NOMO-1 treated with DMSO at 0.1 percent for 48 hours (cell line): ENCODE results near the gene CCDC40.

ENCODE experiments used
- DNase-seq: peaks from one replicate; lab custom pipeline; 2025; ENCODE audit not compliant: unreplicated experiment; lab: John Stamatoyannopoulos, UW

CCDC40 gene

DNA sequence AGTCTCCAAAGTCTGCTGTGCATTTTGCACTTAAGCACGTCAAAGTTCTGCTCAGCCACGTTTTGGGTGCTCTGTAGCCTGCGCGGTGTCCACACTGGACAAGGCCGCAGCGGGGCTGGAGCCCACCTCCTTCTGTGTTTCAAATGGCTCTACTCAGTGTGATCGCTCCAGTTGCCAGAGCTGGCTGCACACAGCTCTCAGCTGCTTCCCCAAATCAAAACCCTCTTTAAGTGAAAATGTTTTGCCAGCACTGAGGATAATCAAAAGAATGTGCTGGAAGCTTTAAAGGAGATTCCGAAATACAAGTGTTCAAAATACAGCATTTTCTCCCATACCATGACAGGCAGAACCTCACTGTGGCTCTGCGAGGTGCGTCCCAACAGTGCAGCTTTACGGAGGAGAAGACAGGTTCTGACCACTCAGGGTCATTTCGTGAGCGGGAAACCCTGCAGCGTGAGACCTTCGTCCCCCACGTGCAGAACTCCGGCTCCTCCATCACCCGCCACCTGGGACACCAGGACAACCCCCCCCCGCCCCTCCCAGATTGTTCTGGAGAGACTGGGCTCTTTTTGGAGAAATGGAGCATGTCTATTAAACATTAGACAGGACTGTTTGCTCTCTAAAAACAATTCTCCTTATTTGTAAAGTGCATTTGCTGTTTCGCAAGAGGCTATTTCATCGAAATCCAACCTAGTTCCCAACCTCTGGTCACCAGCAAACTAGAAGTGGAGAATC, 17.4 kb upstream of the CCDC40 start:
- DNase-seq = no peak

DNA sequence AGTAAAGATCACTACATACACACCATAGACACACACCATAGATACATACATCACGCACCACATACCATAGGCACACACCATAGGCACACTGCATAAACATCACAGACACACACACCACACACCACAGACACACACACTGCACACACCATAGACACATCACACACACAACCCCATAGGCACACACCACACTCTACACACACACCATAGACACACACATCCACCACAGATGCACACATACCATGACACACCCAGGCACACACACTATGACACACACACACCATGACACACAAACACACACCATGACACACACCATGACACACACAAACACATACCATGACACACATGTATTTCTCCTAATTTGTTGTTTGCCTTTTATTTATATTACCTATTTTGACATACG, 14.8 kb upstream of the CCDC40 start:
- DNase-seq = no peak

DNA sequence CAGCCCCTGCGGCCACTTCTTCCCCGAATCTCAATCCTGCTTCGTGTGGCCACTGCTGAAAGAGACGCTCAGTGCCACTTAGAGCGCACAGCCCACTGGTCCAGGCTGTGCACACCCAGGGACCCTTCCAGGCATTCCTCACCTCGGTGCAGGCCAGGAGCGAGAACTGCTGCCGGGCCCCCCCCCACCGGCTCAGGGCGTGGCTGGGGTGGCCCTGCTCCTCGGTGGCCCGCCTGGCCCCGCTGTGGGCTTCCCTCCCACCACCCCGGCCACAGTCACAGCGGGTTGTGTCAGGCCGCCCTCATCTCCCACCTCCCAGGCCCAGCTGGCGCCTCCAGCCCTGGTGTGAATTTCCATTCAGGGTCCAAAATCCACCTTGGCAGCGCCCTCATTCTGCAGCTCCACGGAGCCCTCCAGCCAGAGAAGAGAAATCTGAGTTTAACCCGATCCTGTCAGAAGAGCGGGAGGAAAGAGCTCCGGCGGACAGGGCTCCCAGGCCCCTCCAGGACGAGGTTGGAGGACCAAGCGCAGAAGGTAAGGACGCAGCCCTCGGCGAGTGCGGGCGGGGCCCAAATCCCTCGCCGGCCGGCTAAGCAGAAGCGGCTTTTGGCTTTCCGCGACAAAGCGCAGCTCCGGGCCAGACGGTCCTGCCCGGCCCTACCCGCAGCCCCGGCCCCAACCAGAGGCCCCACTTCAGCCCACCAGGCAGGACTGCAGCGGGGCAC, 12.8 kb upstream of the CCDC40 start:
- no peak for DNase-seq

DNA sequence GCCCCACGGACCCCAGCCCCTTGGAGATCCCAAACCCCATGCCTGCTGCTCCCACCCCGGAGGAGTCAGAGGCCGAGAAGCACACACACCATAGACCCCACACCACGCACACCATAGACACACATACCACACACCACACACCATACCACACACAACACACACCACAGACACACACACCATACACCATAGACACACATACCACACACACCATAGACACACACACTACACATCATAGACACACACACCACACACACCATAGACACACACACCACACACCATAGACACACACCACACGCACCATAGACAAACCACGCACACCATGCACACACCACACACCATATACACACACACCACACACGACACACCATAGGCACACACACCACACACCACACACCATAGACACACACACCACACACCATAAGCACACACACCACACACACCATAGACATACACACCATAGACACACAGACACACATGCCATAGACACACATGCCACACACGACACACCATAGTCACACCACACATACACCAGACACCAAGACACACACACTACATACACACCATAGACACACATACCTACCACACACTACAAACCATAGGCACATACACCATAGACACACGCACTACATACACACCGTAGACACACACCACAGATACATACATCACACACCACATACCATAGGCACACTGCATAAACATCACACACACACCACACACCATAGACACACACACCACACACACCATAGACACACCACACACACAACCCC, 12.1 kb upstream of the CCDC40 start:
- DNase-seq = no peak

DNA sequence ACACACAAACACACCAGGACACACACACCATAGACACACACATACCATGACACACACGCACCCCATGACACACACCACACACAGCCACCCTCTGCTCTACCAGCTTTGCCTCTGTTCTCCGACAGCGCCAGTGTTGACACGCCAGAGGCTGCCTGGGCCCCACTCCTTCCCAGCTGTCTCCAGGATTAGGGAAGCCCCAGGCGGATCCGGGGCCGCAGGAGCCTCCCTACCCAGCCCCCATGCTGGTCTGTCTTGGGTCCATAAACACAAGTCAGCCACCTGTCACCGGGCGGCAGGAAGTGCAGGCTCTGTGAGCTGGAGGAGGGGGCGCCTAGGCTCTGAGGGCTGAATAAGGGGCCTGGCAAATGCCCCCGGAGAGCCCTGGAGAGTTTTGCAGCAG, 11.3 kb upstream of the CCDC40 start:
- no peak for DNase-seq

DNA sequence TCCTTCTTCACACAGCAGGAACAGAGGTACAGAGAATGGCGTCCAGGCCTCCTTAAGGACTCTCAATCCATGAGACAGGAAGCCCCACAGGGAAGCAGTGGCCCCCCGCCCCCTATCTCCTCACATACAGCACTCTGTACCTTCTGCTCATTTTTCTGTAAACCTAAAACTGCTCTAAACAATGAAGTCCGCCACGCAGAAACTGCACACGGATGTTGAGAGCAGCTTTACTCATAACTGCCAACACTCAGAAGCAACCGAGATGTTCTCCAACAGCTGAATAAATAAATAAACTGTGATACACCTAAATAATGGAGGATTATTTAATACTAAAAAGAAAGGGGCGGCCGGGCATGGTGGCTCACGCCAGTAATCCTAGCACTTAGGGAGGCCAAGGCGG, 10.6 kb upstream of the CCDC40 start:
- DNase-seq = no peak

DNA sequence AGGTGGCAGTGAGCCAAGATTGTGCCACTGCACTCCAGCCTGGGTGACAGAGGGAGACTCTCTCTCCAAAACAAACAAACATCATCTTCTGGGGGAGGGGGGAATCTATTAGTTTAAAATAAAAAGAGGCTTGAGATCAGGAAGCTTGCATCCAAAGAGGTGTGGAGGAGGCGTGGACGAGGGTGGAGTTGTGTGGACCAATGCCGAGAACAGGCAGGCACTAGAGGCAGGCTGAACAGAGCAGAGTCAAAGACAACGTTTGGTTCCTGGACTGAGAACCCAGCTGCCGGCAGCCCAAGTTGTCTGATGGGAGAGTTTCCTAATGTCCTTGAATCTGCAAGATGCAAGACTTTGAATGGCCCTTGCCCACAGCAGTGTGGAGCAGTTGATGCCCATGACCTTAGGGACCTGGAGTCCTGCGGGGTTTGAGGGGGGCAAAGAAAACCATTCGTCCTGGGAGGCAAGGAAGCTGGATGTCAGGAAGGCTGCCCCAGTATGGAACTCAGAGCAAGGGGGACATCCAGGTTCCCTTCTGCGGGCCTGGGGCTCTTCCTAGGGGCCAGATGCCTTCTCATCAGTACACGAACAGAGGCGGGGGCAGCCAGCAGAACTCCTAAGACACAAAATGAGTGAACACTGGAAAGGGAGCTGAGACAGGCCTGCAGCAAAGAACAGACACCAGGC, 9.9 kb upstream of the CCDC40 start:
- DNase-seq = no peak

DNA sequence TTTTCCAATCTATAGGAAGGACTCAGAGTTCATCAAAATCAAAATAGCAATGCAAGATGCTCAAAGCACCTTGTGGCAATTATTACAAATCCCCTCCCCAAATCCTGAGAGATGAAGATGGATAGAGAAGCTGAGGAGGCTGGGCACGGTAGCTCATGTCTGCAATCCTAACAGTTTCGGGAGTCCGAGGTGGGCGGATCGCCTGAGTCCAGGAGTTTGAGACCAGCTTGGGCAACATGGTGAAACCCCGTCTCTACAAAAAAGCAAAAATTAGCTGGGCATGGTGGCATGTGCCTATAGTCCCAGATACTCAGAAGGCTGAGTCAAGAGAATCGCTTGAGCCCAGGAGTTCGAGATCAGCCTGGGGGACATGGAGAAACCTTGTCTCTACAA, 9.4 kb upstream of the CCDC40 start:
- DNase-seq = no peak

DNA sequence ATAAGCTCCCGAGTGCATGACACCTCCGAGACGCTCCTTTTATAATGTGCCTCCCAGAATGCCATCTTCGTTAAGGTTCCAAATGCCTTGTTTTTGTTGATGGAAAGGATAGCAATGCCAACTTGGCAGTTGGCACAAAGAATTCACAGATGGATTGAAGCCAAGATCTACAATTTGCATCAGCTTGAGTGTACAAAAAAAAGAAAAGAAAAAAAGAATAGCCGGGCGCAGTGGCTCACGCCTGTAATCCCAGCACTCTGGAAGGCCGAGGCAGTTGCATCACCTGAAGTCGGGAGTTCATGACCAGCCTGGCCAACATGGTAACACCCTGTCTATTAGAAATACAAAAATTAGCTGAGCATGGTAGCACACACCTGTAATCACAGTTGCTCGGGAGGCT, 8.4 kb upstream of the CCDC40 start:
- DNase-seq = no peak

DNA sequence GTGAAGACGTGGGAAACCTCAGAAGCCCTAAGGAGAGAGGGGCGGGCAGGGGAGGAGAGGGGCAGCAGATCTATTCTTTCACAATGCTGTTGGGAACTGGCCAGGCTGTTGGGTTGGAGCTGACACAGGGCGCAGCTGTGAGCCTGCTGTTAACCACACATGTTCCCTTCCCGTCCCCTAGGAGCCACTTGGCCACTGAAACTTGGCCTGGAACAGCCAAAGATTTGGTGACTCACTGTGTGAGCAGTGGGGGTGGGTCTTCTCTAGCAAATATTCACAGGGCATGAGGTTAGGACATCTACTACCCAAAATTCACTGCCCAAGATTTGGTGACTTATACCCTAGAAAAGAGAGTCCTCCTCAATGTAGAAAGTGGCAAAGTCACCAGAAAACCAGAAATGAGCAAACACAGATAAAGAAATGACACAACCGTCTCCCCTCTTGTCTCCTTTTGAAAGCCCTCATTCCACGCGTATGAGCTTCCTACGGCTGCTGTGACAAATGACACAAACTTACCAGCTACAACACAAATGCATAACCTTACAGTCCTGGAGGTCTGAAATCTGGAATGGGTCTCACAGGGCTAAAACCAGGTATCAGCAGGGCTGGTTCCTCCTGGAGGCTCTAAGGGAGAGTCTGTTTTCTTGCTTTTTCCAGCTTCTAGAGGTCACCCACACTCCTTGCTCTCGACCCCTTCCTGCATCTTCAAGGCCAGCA, 7.0 kb upstream of the CCDC40 start:
- DNase-seq = no peak

DNA sequence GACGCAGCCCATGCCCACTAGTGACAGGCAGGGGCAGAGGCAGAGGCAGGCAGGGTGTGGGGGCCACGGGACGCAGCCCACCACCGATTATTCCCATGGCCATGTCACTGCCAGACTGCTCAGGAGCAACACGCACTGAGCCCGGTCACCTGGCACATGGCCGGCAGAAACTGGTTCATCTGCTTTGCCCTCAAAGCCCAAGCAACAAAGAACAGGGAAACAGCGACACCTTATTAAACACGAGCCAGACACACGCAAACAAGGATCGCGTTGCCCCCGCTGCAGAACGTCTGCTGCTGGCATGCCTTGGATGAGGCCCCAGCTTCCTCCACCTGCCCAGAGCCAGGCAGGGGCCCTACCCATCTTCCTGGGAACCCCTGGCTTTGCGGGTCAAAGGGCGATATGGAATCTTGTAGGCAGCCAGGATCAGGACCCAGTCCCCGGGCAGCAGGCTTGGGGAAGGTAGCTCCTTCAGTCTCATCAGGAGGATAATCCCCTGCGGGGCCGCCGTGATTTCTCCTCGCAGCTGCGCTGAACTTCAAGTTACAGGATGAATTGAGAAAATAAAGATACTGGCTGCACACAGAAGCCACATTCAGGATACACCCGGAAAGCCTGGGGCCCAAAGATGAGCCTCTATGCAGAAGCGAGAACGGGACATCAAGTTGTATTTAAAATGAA, 5.6 kb upstream of the CCDC40 start:
- DNase-seq = no peak

DNA sequence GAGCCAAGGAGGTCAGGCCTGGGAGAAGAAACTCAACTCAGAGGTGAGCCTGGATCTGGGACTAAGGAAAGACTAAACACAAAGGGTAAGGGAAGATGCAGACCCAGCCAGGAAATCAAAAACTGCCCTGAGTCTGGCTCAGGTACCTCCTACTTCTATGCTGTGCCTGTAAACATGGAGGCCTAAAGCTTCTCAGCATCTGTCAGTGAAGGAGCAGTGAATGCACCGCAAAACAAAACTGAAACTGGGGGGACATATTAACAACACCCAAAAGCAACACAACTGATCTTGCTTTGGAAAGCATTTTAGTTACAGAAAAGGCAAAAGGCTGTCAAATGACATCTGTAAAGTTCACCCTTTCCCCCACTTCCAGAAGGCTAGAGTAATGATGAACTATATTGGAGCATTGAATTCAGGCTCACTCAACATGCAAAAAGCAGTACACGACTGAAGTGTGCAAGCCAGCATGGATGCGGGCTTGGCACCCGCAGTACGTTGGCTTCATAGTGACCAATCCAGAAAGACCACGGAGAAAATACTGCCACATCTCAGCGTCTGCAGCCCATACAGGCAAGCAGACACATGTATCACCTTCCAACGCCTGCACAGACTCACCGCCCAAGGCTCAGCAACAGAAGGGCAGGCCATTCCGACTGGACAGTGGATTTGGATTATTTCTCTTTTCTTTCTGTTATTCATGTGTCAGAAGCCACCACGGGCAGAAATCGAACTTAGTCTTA, 4.6 kb upstream of the CCDC40 start:
- DNase-seq = no peak

DNA sequence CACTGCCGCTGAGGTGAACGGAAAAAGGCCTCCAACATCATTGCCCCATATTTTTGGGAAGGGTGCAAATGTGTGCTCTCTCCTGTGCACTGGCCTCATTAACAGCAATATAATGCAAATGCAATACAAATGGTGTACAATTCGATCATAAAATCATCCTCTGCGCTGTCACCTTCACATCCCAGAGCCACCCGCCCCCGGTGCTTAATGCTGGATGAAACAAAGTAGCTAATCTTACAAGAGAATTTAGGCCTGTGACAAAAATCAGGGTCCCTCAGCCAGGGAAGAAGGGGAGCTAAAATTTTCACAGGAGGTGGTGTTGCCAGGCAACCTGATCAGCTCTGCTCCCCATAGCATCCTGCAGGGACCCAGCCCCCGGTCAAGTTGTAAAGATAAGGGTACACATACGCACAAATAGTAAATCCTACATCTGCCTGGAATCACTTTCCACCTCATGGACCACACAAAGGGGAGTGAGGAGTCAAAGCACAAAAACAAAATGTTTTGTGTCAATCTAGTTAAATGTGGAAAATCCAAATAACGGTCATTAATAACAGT, 3.7 kb upstream of the CCDC40 start:
- DNase-seq = no peak

DNA sequence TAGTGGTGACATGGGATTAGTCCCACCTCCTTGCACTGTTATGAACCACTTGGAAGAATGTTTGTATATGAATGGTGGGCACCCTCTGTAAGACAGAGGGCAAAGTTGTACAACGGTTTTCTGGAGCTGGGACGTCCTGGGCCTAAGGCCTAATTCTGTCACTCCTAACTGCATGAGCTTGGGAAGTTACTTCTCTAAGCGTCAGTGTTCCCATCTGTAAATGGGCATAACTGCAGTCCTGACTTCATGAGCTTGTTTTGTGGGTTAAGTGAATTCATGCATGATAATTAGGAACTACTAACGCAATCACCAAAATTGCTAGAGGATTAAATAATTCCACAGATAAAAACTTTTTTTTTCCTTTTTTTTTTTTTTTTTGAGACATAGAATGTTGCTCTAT, 2.6 kb upstream of the CCDC40 start:
- DNase-seq = no peak

DNA sequence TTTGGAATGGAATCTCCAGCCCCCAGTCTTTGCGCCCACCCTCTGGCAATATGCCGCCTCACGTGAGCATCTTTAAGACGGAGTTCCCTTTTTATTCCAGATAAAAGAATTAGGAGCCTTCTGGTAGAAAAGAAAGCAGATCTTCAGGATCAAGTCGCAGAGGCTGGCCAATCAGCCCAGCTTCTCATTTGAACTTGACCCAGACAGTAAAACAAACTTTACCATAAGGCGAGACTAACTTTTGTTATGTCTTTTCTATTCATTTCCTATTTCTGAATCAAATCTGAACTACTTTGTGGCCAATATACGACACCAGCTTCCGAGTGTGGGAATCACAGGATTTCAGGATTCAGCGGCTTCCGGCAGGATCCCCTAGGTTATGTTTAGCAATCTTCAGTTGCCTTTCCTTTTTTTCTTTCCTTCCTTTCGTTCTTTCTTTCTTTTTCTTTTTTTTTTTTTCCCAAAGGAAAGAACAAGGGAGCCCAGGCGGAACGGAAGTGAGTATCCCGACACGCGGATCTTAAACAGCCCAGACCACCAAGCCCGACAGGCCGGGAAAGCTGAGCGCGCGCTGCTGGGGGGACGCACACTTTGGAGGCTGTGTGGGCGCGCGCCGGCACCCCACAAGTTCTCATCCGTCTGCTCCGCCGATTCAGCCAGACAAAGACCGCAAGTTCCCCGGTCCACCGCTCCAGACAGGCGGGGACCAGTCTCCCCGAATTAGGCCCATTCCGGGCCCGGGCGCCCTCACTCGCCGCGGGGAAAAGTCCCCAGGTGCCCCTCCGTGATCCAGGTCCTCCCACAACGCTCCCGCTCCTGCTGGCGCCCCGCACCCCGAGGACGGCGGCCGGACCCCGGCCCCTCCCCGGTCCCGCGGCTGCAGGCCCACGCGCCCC, 1.4 kb upstream of the CCDC40 start:
- DNase-seq = no peak

DNA sequence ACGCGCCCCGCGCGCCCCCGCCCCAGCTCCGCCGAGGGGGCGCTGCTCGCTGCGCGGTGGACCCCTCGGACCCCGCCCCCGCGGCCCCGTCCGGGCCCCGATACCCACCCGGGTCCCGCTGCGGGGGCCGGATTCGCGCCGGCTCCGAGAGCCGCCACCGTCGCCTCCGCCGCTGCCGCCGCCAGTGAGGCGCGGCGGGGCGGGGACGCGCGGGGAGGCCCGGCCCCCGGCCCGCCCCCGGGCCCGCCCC, 830 bp upstream of the CCDC40 start, which contains the start of gene TBC1D16:
Gene TBC1D16, minus strand, starts transcription at position 186 of the 250 bp plus-strand sequence. CDS start 22,325 bp downstream, outside the sequence.
- DNase-seq = no peak

DNA sequence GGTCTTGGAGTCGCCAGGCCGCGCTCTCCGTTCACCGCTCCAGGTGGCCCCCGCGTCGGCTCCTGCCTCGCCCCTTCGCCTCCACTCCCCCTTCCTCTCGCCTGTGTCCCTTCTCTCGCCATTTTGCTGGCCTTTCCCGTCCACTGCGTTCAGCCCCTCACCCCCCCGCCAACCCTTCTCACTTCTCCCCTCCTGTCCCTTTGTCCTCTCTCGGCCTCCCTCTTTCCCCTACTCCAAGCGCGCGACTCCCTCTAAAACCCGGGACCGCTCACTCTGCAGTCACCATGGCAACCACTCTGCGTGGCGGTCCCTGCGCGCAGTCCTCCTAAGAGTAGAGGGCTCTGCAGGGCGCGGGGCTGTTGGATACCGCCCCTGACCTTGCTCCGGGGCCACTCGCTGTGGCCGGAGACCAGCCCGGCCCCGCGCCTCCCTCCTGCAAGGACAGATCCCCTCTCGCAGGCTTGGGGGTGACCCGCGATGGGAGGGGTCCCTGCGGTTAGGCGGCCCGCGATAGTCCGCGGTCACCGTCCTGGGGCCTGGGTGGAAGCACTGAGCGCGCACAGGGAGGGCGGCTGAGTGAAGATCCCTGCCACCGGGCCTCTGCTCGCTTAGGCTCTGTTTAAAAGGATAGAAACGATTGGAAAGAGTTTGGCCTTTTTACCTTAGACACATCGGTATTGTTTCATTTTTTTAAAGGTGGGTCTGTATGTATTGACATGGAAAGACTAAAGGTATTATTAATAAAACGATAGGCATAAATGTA, 454 bp downstream of the CCDC40 start:
- DNase-seq = no peak

DNA sequence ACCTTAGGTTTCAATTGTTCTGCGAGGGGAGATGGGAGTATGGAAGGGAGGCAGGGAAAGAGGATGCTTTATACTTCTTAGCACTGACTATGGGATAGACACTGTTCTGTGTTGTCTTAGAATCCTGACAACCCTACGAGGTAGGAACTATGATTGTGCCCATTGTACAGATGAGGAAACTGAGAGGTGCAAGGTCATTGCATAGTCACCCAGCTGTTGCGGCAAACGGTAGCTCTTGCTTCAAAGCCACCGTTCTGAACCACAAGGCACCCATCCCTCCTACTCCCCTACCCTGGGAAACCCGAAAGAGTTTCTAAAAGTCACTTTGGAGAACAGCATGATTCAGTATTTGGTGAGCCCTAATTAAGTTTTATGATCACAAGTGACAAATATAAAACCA, 7.5 kb downstream of the CCDC40 start:
- DNase-seq = no peak
